ENCODE results near the gene HOXD4.

HOXD4 gene

DNA sequence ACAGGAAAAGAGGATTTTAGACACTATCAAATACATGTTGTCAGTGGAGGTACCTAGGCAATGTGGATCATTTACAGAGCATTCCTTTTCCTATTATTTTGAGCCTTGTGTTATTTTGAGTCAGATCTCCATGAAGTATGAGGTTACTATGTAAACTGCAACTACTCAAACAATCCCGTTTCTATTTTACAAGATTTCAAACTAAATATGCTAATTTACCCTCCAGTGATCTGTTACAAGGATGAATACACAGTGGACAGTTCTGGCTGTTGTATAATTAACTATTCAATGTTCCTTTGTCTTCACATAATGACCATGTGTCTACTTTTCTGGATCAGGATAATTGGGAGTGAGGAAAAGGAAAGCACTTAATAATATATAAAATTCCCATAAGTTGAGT is 41.7 kb downstream of the HOXD4 start:
- DNase-seq, result no peak

DNA sequence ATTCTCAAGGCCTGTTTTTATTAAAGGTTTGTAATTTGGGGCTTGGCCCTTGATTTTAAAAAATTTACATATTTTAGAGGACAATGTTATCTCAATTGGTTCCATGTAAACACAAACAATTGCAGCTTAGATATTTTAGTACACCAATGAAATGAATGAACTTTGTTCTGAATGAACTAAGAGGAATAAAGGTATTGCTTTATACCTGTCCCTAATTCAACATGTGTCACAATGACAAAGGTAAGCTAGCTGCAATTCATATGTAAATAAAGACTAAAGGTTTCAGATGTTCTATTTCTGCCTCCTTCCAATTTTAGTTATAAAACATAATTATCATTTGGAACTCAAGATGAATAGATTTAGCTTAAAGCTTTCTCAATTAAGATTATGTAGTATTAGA is 48.6 kb downstream of the HOXD4 start:
- DNase-seq, result no peak

DNA sequence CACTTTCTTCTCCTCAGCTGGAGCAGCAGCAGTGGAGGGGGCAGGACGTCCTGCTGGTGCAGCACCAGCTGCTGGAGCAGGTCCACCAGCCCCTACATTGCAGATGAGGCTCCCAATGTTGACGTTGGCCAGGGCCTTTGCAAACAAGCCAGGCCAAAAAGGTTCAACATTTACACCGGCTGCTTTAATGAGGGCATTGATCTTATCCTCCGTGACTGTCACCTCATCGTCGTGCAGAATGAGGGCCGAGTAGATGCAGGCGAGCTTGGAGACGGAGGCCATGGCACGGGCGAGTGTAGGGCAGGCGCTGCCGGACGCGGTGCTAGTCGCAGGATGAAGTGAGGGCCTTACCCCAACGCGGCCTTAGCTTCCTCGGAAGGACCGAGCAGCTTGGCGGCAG is 49.6 kb downstream of the HOXD4 start:
- DNase-seq, result no peak

DNA sequence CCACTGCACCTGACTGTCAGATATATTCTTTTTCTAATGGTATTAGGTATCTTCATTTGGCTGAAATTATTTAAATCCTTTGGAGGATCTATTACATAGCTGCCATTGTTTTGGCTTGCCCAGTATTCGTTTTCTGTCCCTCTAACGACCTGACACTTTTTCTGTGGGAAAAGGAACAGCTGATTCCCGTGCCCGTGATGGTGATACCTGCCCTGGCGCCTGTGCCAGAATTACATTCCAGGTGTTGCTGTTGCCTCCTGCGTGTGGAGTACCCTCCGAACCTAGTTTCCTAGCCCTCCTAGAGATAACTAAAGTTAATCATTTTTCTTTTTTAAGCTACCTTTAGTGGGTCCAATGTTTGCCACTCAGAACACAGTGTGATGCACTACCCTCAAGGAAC is 51.1 kb downstream of the HOXD4 start:
- no peak for DNase-seq
